Cerebellar nuclear complex (tissue), 1 donor: ENCODE measurements around the gene MGST1.

Source experiments
- DNase-seq, 2 experiments: peaks; one replicate each; lab custom pipeline; 2025; lab: John Stamatoyannopoulos, UW

The MGST1 gene

DNA sequence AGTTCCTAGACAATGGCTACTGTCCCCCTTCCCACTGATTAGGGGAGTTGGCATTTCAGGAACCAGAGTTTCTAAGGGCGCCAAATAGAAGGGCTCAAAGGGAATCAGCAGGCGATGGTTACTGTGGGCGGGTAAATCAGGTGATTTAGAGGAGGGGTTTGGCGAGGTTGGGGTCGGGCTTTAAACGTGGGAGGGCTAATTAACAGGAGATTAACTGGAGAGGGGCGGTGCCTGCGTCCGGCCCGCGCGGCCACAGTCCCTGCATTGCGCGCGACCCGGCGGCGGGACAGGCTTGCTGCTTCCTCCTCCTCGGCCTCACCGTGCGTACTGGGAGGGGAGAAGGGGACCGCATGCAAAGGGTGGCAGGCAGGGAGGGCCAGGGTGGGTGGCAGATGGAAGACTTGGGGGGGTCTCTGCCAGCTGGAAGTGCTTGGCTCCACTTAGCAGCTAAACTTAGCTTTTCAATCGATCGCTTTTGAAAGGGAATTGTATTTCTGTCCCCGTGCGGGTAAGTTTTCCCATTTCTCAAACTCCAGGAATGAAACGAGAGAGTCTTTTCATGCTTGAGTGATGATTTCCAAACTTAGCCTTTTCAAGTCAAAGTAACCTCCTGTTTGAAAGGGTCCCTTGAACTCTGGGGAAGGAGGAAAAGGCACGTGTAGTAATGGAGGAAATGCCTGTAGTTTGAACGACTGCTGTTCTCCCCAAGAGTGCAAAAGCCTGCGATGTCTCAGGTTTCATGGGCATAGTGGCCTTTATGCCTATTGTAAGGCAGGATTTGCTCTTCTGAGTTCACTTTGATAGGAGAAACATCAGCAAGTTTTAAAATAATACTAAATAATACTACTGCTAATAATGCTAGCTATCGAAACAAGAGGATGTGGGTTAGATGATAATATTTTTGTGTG is at the start of gene MGST1:
MGST1 (plus strand) TSS at position 255 of the 908 bp plus-strand sequence. CDS start 6,608 bp downstream, outside the sequence.
- DNase-seq = no peak

DNA sequence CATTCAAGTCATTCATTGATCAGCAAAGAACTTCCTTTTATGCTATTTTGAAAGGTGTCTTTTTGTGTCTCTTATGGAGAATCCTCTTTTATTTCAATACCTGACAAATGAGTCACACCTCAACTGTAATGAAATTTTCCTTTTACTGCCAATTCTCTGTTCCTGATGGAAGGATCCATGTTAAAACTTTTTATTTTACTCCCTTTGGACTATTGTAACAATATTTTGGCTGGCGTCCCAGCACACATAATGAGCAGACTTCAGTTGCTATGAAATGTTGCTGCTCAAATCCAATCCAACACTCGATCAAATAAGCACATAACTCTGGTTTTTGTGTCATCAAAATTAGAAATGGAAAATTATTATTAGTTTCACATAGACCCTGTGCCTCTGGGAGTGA is 48.0 kb upstream of the MGST1 start:
- no peak for DNase-seq

DNA sequence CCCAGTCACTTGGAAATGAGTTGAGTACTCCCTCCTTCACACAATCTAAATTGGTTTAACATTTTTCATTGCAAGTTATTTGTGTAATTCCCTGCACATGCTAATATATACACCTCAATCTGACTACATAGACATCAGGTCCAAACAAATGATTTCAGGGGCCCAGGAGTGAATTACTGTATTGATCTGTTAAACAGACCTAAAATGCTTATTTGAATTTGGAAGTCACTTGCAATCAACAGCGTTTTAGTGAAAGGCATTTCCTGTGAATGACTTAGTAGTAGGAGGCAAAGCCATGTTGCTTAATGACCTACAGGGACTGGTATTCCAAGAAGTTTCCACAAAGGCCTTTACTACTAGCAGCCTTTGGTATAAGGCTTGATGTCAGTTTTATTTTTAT is 47.3 kb upstream of the MGST1 start:
- DNase-seq = no peak

DNA sequence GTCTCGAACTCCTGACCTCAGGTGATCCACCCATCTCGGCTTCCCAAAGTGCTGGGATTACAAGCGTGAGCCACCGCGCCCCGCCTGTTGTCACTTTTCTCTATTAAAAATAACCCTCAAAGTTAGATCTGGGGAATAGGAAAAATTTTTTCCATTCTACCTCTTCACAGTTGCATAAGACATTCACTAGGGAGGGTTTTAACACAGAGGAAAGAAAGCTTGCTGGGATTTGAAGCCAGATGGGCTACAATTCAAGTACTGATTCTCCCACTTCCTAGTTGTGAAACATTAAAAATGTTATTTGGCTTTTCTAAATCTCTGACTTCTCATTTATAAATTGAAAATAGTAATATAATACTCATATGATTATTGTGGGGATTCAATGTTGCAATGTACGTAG is 46.7 kb upstream of the MGST1 start:
- DNase-seq = no peak

GRCh38 chr12:16303939-16304338 is 43.5 kb upstream of the MGST1 start:
- no peak for DNase-seq

GRCh38 chr12:16307856-16308475 is 39.5 kb upstream of the MGST1 start:
- DNase-seq = no peak

DNA sequence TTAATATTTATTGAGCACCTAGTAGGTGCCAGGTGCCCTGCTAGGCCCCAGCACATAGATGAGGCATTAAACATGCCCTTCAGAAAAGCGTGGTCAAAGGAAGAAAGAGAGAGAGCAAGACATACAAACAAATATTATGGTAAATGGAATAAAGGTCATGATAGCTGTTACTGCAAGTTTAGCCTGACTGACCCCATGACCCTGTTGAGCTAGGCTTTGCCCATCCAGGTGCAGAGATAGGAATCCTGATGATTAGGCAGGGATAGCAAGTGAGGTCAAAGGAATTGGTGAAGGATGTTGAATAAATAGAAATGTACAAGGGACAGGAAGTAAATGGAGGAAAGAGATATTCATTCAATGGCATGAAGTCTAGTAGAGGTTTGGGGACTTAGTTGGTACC is 36.5 kb upstream of the MGST1 start:
- no peak for DNase-seq

GRCh38 chr12:16323010-16323409 is 24.4 kb upstream of the MGST1 start:
- no peak for DNase-seq

DNA sequence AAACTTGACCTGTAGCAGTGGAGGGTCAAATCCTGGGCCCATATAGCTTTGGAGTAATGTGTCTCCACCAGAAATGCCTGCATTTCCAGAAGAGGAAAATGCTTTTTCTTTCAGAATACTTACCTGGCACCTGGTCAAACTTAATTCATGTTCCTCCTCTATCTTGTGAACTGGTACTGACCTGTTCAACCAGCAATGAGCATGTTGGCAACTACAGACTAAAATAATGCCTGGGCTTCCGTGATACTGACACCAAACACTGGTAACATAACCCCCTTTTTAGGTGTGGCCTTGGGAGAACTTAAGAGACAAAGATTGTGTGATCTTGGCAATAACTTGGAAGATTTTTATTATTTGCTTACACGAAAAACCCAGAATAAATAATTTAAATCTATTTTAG is 23.8 kb upstream of the MGST1 start:
- no peak for DNase-seq

GRCh38 chr12:16324272-16324671 is 23.2 kb upstream of the MGST1 start:
- no peak for DNase-seq

- no peak for DNase-seq
Measured at GRCh38 chr12:16324772-16325171, 22.7 kb upstream of the MGST1 start.

DNA sequence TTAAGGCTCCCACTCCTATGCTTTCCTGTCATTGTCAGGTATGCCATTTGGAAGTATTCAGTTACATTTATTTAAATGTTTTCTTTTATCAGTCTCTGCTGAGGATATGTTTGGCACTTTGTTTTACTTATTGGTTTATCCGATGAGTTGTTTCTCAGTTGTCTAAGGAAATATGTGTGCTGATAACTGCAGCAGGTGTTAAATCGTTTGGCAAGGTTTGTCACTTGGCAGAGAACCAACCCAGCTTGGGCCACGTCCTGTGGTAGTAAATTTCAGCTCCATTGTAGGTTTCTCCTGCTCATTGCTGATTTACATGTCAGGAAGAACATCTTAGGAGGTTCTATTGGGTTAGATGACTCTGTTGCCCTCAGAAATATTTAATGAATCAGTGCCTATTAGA is 22.0 kb upstream of the MGST1 start:
- no peak for DNase-seq

GRCh38 chr12:16327963-16328362 is 19.5 kb upstream of the MGST1 start:
- no peak for DNase-seq

- DNase-seq = no peak
Measured at GRCh38 chr12:16329594-16329993, 17.9 kb upstream of the MGST1 start.

- no peak for DNase-seq
Measured at GRCh38 chr12:16330560-16330959, 16.9 kb upstream of the MGST1 start.

DNA sequence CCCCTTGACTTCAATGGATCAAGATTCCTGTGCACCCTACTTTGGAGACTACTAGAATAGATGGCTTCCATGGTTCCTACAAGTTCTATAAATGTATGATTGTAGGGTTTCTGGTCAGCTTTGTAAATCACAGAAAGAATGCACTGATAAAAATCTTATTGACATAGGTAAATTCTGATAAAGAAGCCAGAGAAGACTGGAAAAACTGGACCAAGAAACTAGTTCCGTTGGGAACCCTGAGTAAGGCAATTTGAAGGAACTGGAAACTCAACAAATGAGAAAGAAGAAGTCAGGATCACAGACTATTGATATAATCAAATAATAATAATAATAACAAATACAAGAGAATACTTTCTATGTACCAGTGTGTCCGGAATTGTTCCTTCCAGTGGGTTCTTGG is 15.4 kb upstream of the MGST1 start:
- no peak for DNase-seq

- no peak for DNase-seq
Measured at GRCh38 chr12:16335838-16336237, 11.6 kb upstream of the MGST1 start.

- no peak for DNase-seq
Measured at GRCh38 chr12:16344269-16344668, 3.2 kb upstream of the MGST1 start.

GRCh38 chr12:16345105-16345504 is 2.3 kb upstream of the MGST1 start:
- no peak for DNase-seq

DNA sequence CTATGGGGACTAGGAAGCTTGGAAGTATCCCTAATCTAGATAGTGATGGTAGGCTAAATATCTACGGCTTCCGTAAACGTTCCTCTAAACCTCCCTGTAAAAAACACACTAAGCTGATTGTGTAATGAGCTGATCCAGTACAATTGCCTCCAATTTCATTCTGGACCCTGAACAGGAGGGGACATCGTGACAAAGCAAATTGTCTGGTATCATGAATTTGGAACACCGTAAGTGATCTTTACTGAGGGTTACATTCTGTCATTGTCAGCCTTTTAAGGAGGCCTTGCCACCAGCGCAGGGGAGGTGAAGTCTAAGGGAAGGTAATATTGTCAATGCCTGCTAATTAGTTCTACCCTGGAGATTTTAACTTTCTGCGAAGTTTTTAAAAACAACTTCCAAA is 487 bp upstream of the MGST1 start:
- no peak for DNase-seq

DNA sequence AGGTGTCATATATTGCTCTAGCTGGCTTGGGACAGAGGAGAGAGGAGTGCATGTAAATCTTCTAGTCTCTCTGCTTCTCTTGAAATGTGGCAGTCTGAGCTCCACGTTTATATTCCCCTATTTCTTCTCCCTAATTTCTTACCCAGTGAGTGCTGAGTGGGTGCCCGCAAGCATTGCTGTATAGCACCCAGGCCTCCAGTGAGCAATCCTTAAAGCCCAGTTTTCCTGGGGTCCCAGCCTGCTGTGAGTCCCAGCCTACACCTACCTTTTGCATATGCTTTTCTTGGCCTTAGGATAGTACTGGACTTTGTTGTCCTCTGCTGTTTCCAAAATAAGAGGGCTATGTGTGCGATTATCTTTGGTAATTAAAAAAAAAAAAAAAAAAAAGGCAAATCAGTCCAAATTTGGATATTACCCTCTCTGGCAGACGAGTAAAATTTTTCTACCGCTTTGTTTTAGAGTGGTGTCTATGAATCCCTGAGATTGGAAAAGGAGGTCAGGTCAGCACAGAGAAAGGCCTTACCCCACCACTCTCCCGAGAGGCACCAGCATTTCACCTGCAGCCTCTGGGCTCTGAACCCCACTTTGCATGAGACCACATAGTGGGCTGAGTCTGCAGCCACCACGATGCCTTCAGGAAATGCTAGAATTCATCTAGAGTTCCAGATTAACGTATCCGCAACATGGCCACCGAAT is 1.1 kb downstream of the MGST1 start:
- no peak for DNase-seq

- no peak for DNase-seq
Measured at GRCh38 chr12:16349131-16349460, 1.7 kb downstream of the MGST1 start.

- no peak for DNase-seq
Measured at GRCh38 chr12:16350682-16351081, 3.2 kb downstream of the MGST1 start.
